Medulla oblongata (tissue), 1 donor: ENCODE data around the gene PLCB4.
"Not testable (repeated sequence)": the region's sequence is repeated elsewhere in the genome, so short reads cannot be mapped to it uniquely, and the experiment has no call there.

ENCODE experiments used
- DNase-seq: peaks from one replicate; pipeline ENCODE4 v3.0.0-alpha.2; 2015; ENCODE audit errors: extremely low spot score

PLCB4 gene

GRCh38 chr20:9360431-9360830 is 291.5 kb downstream of the PLCB4 start:
- DNase-seq: no peak

- no peak for DNase-seq
Observed at GRCh38 chr20:9363673-9364072, 294.8 kb downstream of the PLCB4 start.

- no peak for DNase-seq
Observed at GRCh38 chr20:9367328-9367727, 298.4 kb downstream of the PLCB4 start.

- DNase-seq: no peak
Observed at GRCh38 chr20:9367746-9368145, 298.9 kb downstream of the PLCB4 start.

GRCh38 chr20:9368893-9369292 is 300.0 kb downstream of the PLCB4 start:
- no peak for DNase-seq

- no peak for DNase-seq
Observed at GRCh38 chr20:9369557-9369956, 300.7 kb downstream of the PLCB4 start.

- no peak for DNase-seq
Observed at GRCh38 chr20:9374072-9374471, 305.2 kb downstream of the PLCB4 start.

- no peak for DNase-seq
Observed at GRCh38 chr20:9374480-9374879, 305.6 kb downstream of the PLCB4 start.

- no peak for DNase-seq
Observed at GRCh38 chr20:9375221-9375681, 306.4 kb downstream of the PLCB4 start.

- no peak for DNase-seq
Observed at GRCh38 chr20:9377007-9377406, 308.1 kb downstream of the PLCB4 start.

GRCh38 chr20:9385345-9386310 is 316.7 kb downstream of the PLCB4 start:
- DNase-seq: not testable (repeated sequence)

GRCh38 chr20:9388160-9388812 is 319.4 kb downstream of the PLCB4 start:
- DNase-seq: no peak

GRCh38 chr20:9388813-9389161 is 319.9 kb downstream of the PLCB4 start:
- no peak for DNase-seq

GRCh38 chr20:9389346-9389745 is 320.5 kb downstream of the PLCB4 start:
- DNase-seq: no peak

GRCh38 chr20:9390441-9390840 is 321.6 kb downstream of the PLCB4 start:
- DNase-seq: no peak

GRCh38 chr20:9392892-9393857 is 324.3 kb downstream of the PLCB4 start:
- peak; percentile 71 for DNase-seq

GRCh38 chr20:9395971-9396370 is 327.1 kb downstream of the PLCB4 start:
- no peak for DNase-seq

- peak; percentile 80 for DNase-seq
Observed at GRCh38 chr20:9397928-9398327, 329.0 kb downstream of the PLCB4 start.

GRCh38 chr20:9398882-9399281 is 330.0 kb downstream of the PLCB4 start:
- DNase-seq: no peak

GRCh38 chr20:9399322-9399721 is 330.4 kb downstream of the PLCB4 start:
- DNase-seq: no peak

GRCh38 chr20:9400171-9401025 is 331.5 kb downstream of the PLCB4 start:
- no peak for DNase-seq
